Keratinocyte (primary cell): ENCODE measurements around the gene SNRNP25.

ENCODE experiments used
- EZH2 ChIP-seq: IDR thresholded peaks from one replicate; pipeline ENCODE4 v1.6.1; 2012; ENCODE audit warnings: inconsistent platforms, mild to moderate bottlenecking, low read length, moderate library complexity
- TF ChIP-seq, protein P1 (sequence below), 3 experiments: IDR thresholded peaks in 1 of 3; conservative IDR thresholded peaks in 1 of 3; optimal IDR thresholded peaks in 1 of 3; 2 replicates in 2 of 3; 3 replicates in 1 of 3; pipeline versions ENCODE3 to v1.5.1; 2011; ENCODE audit warnings: low read length in 3 of 3, mild to moderate bottlenecking in 3 of 3, moderate library complexity in 2 of 3, control low read depth in 1 of 3, inconsistent platforms in 1 of 3; ENCODE audit not compliant: insufficient read depth in 2 of 3; ENCODE audit errors: extremely low read depth in 1 of 3

DNA sequence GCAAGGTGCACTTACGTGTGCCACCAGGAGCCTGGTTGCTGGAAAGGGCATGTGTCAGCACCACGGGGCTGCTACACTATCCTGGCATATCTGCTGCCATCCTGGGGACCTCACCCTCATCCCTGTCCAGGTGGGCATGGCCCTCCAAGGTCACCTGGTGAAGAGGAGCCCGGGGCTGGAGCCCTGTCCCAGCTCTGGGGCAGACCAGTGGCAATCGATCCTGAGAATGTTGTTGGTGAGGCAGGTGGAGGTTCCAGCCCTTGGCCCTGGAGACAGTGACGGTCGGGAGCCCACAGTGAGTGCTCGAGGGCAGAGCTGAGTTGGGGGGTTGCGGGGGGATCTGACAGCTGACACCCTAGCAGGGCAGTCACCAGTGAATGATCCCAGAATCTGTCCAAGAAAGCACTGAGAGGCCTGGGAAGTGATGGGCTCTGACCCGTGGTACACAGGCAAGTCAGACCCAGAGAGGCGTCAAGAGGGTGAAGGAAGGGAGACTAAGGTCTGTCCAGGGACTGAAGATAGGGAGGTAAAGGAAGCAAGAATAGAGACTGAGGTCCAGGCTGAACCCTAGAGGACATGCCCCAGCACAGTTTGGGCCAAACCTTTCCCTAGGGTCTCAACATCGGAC is 17.8 kb upstream of the SNRNP25 start:
- TF ChIP-seq, protein P1, sequence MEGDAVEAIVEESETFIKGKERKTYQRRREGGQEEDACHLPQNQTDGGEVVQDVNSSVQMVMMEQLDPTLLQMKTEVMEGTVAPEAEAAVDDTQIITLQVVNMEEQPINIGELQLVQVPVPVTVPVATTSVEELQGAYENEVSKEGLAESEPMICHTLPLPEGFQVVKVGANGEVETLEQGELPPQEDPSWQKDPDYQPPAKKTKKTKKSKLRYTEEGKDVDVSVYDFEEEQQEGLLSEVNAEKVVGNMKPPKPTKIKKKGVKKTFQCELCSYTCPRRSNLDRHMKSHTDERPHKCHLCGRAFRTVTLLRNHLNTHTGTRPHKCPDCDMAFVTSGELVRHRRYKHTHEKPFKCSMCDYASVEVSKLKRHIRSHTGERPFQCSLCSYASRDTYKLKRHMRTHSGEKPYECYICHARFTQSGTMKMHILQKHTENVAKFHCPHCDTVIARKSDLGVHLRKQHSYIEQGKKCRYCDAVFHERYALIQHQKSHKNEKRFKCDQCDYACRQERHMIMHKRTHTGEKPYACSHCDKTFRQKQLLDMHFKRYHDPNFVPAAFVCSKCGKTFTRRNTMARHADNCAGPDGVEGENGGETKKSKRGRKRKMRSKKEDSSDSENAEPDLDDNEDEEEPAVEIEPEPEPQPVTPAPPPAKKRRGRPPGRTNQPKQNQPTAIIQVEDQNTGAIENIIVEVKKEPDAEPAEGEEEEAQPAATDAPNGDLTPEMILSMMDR (optimal IDR thresholded peaks at IDR 0.05 in 1 of 3, IDR thresholded peaks at IDR 0.05 in 1 of 3, conservative IDR thresholded peaks at IDR 0.05 in 1 of 3; ENCODE audit: extremely low read depth in 1 of 3, insufficient read depth in 2 of 3, low read length in 3 of 3) = no peak
- TF ChIP-seq EZH2 = no peak
